Inferior parietal cortex (tissue), 1 donor: ENCODE data around the gene OAS2.
"Not testable (repeated sequence)": the region's sequence is repeated elsewhere in the genome, so short reads cannot be mapped to it uniquely, and the experiment has no call there.

Source experiments
- DNase-seq: peaks from one replicate; pipeline ENCODE4 v3.0.0-alpha.2; 2016; ENCODE audit errors: extremely low spot score

OAS2 gene

DNA sequence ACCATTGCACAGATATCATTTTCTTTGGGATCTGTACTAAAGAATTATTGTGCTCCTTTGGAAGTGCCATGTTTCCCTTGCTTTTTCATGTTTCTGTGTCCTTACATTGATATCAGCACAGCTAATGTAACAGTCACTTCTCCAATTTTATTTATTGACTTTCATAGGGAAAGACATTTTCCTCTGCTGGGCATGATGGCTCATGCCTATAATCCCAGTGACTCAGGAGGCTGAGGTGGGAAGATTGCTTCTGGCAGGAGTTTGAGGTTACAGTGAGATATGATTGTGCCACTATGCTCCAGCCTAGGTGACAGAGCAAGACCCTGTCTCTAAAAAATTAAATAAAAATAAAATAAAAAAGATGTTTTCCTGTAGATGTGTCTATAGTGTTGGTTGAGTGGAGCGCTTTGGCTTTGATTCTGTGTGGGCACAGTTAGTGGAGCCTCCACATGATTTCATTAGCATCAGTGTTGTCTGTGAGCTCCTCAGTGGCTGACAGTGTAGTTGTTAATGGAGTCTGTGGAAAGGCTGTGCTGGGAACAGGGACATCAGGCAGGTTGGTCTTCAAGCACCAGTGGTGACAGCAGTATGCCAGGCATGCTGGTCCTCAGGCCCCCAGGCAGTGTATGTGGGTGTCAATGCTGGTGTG lies 7.4 kb downstream of the OAS2 start:
- DNase-seq = no peak

- DNase-seq = no peak
These were observed 8.0 kb downstream of the OAS2 start for GRCh38 chr12:112986291-112986800.

GRCh38 chr12:112987561-112987960 lies 9.2 kb downstream of the OAS2 start:
- DNase-seq = no peak

DNA sequence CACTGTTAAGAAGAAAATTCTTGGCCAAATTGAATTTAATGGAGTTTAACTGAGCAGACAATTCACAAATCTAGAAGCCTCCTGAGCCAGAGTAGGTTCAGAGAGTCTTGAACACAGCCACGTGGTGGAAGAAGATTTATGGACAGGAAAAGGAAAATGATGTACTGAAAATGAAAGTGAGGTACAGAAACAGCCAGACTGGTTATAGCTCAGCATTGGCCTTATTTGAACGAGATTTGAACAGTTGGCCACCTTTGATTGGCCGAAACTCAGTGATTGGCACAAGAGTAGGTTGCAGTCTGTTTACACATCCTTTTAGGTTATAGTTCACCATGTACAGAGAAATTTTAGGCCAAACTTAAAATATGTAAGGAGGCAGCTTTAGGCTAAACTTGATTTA lies 9.9 kb downstream of the OAS2 start:
- DNase-seq = no peak

DNA sequence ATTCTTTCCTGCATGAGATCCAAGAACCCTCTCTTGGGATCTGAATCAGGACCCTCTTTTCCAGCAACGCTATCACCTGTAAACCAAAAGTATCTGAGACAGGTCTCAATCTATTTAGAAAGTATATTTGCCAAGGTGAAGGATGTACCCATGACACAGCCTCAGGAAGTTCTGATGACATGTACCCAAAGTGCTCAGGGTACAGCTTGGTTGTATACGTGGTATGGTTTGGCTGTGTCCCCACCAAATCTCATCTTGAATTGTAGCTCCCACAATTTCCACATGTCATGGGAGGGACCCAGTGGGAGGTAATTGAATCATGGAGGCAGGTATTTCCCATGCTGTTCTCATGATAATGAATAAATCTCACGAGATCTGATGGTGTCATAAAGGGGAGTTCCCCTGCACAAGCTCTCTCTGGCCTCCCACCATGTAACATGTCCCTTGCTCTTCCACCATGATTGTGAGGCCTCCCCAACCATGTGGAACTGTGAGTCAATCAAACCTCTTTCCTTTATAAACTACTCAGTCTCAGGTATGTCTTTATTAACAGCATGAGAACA lies 10.6 kb downstream of the OAS2 start:
- not testable (repeated sequence) for DNase-seq

- no peak for DNase-seq
These were observed 11.5 kb downstream of the OAS2 start for GRCh38 chr12:112989806-112990205.

DNA sequence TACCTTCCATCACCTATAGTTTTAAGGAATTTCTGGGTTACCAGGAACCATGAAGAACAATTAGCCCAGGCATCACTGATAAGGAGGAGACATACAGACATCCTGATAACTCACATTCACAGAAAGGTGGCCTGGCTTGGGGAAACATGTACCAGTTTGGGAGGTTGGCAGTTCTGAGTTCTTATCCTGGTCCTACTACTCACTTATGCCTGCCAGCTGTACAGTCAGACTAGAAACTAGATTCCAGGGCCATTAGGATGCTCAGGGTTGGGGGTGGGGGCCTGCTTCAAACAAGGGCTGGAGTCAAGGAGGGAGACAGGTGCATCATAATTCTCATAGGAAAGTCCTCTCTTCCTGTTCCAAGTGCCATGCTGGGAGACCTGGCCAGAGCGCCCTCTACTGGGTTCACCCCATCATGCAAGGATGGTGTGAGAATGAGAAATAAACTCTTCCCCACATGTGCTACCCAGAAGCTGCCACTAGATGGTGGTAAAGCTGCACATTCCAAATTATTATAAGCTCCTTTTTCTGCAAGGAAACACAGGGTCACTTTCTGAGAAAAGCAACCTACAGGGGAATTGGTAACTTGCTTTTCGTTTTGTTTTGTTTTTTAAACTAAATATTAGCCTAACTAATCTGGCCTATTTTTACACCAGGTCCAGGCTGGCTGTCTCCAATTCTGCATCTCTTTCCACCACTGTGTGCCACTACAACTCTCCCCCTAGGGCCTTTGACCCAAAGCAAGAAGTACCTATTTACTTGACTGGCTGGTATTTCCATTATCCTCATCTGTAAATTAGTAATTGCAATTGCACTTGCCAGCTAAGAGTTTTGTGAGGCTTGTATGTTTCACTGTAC lies 14.5 kb downstream of the OAS2 start:
- DNase-seq = peak; percentile 62

DNA sequence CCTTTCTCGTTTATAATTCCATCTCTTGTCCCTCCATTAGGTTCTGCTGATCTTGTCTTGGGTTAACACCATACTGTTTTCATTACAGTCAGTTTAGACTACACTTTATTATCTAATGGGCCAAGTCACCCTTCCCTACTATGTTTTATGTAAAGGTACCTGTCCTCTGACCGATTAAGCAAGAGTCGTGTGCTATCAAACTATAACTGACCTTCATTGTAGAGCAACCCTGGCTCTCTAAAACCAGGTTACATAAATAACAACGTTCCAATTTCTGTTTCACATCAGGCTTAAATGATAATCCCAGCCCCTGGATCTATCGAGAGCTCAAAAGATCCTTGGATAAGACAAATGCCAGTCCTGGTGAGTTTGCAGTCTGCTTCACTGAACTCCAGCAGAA lies 16.7 kb downstream of the OAS2 start:
- DNase-seq = no peak

- no peak for DNase-seq
These were observed 18.2 kb downstream of the OAS2 start for GRCh38 chr12:112996501-112996900.

DNA sequence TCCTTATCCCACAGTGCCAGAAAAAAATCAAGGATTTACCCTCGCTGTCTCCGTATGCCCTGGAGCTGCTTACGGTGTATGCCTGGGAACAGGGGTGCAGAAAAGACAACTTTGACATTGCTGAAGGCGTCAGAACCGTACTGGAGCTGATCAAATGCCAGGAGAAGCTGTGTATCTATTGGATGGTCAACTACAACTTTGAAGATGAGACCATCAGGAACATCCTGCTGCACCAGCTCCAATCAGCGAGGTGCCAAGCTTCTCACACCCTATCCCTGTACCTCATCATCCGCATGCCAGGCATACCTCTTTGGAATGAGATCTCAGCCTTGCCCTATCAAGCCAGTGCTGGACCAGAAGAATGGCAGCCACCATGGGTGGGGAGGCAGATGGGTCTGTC lies 19.2 kb downstream of the OAS2 start:
- no peak for DNase-seq

GRCh38 chr12:112998987-112999767 lies 20.9 kb downstream of the OAS2 start:
- no peak for DNase-seq

DNA sequence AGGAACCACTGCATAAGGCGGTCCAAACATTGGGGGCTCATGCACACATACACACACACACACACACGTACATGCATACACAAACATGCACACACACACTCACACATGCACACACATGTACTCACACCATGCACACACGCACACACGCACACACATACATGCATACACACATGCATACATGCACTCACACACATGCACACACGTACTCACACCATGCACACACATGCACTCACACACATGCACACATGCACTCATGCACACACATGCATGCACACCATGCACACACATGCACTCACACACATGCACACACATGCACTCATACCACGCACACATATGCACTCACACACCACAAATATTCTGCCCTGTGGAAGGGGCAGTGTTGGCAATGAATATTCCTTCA lies 22.1 kb downstream of the OAS2 start:
- no peak for DNase-seq

DNA sequence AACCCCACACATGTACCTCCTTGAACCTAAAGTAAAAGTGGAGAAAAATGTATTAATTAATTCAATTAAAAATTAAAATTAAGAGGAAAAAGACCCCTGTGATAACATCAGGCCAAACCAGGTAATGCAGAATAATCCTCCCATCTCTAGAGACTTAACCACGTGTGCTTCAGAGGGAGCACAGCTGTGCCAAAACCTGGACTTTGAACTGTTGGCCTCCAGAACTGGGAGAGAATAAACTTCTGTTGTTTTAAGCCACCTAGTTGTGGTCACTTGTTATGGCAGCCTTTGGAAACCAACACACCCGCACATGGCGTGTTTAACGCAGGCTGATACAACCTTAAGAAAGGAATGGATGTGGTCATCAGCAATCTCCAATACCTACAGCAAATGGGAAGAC lies 23.8 kb downstream of the OAS2 start:
- DNase-seq = no peak

DNA sequence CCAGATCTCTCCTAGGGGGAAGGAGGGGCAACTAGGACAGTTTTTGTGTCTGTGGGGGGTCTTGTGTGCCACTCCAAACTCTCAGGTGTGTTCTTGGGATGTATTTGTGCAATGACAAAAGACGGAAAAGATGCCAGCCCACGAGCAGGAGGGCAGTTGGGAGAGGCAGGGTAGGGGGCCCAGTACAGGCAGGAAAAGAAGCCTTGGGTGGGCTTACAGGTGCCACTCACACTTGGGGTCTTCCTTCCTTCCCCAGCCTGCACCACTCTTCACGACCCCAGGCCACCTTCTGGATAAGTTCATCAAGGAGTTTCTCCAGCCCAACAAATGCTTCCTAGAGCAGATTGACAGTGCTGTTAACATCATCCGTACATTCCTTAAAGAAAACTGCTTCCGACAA lies 24.4 kb downstream of the OAS2 start:
- no peak for DNase-seq

DNA sequence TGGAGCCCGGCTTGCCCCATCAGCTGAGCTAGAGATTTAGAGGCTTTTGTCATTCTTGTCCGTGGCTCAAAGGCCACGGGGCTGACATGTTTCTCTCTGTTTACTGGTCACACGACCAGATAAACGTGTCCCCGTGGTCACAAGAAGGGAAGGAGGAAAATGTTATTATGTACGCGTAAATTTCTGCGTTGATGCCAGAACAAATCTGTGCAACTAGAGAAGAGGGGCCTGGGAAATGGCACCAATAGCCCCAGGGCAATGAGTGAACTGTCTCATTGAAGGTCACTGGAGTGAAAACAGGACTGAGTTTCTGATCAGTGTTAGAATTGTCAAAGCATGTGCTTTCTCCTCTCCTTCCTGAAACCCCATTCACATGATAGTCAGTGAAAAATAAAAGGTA lies 25.3 kb downstream of the OAS2 start:
- DNase-seq = no peak

GRCh38 chr12:113005762-113006161 lies 27.4 kb downstream of the OAS2 start:
- no peak for DNase-seq

- no peak for DNase-seq
These were observed 27.9 kb downstream of the OAS2 start for GRCh38 chr12:113006206-113006605.

GRCh38 chr12:113006641-113007040 lies 28.3 kb downstream of the OAS2 start:
- DNase-seq = no peak

DNA sequence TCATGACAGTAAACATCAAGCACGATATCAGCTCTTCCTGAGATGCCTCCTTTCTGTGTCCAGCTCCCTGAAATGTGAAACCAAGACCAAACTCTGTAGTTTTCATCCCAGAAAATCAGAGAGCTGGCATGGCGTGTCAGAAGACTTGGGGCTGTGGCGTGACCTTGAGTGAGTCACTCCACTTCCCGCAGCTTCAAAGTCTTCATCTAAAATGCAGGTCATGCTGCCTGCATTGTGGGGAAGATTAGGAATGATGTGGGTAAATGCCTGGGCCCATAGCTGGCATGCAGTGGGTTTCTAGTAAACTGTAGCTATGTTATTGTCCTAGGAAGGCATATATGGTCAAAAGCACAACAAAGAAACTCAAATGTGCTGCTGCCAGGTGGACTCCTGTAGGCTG lies 28.8 kb downstream of the OAS2 start:
- no peak for DNase-seq

- DNase-seq = no peak
These were observed 32.4 kb downstream of the OAS2 start for GRCh38 chr12:113010701-113011100.

- DNase-seq = no peak
These were observed 36.2 kb downstream of the OAS2 start for GRCh38 chr12:113014565-113014964.

GRCh38 chr12:113016796-113017195 lies 38.5 kb downstream of the OAS2 start:
- no peak for DNase-seq
